GM19239 (cell line): ENCODE measurements around the gene SDF2L1.
"Not testable (repeated sequence)": the region's sequence is repeated elsewhere in the genome, so short reads cannot be mapped to it uniquely, and the experiment has no call there.

Experiments used
- DNase-seq: peaks from one replicate; pipeline ENCODE4 v3.0.0; 2011; ENCODE audit warnings: low spot score; ENCODE audit not compliant: insufficient read length
- FAIRE-seq: peaks from 2 replicates; lab custom pipeline; 2011; peaks lifted over from hg19 to GRCh38; lab: Jason Lieb, UNC

Gene SDF2L1

DNA sequence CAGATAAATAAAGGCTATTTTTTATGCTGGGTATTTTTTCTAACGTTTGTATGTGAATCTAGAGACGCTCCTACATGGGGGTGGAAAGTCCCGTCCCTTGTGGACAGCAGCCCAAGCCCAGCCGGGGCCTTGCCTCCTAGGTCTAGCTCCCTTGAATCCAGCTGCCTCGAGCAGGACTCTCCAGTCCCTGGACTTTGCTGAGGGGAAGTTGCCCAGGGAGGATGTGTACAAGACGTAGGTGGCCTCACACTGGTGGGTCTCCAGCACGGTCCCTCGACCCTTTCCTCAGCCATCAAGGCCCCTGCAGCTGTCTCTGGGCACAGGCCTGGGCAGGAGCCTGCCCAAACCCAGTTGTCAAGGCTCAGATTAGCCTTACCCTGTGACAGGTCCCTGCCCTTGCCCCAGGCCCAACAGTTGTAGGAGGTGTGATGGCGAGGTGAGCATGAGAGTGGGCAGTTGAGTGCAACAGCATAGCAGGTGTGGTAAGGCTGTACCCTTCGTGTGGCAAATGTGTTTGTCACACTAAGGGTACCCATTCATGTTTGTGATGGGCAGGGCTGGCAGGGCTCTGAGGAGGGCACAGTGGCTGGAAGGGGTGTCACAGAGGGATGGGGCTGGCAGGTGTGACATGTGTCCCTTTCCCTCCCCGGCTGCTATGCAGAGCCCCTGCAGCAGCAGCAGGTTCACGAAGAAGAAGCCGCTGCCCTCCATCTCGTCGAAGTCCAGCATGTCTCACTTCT is 6.2 kb upstream of the SDF2L1 start:
- DNase-seq: no peak
- FAIRE-seq: no peak

- no peak for FAIRE-seq
- DNase-seq: no peak
Observed at GRCh38 chr22:21636629-21637218, 5.4 kb upstream of the SDF2L1 start.

DNA sequence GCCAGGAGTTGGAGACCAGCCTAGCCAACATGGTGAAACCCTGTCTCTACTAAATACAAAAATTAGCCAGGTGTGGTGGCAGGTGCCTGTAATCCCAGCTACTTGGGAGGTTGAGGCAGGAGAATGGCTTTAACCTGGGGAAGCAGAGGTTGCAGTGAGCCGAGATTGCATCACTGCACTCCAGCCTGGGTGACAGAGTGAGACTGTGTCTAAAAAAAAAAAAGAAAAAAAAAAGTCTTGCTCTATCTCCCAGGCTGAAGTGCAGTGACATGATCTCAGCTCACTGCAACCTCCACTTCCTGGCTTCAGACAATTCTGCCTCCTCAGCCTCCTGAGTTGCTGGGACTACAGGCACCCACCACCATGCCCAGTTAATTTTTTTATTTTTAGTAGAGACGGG is 4.7 kb upstream of the SDF2L1 start:
- not testable (repeated sequence) for FAIRE-seq, DNase-seq

DNA sequence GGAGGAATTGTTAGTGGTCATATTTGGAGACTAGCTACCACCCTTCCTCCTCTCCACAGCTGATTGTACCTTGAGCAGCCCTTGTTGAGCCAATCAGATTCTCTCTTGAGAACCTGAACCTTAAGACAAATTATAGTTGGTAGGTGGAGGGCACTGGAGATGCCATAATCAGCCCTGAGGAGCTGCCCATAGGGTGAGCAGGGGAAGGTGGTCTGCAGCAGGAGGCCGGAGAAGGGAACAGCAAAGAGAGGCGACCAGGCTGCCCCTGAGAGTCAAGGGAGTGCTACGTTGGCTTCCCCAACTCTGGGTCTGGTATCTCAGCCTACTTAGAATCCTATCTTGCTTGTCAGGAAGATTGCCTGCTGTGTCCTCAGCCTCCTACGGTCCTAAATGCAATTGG is 2.7 kb upstream of the SDF2L1 start:
- DNase-seq (no peak), FAIRE-seq (no peak)

DNA sequence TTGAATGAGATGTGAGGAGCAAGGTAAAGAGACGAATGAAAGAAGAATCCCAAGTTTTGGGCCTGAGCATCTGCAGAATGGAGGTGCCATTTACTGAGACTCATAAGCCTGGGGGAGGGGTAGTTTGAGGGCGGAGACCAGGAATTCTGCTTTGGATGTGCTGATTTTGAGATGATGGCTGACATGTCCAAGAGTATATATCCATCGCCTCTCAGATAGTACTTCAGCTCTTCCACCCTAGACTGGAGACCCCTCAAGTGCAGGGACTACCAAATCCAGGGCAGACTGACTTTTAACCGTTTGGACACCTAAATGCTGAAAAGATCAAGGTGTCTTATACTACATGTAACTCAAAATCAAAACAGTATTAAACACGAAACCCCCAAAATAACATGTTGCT is 1.3 kb upstream of the SDF2L1 start:
- DNase-seq (no peak), FAIRE-seq (no peak)

GRCh38 chr22:21641417-21641788 is 699 bp upstream of the SDF2L1 start:
- DNase-seq (no peak), FAIRE-seq (peak; percentile 8)

DNA sequence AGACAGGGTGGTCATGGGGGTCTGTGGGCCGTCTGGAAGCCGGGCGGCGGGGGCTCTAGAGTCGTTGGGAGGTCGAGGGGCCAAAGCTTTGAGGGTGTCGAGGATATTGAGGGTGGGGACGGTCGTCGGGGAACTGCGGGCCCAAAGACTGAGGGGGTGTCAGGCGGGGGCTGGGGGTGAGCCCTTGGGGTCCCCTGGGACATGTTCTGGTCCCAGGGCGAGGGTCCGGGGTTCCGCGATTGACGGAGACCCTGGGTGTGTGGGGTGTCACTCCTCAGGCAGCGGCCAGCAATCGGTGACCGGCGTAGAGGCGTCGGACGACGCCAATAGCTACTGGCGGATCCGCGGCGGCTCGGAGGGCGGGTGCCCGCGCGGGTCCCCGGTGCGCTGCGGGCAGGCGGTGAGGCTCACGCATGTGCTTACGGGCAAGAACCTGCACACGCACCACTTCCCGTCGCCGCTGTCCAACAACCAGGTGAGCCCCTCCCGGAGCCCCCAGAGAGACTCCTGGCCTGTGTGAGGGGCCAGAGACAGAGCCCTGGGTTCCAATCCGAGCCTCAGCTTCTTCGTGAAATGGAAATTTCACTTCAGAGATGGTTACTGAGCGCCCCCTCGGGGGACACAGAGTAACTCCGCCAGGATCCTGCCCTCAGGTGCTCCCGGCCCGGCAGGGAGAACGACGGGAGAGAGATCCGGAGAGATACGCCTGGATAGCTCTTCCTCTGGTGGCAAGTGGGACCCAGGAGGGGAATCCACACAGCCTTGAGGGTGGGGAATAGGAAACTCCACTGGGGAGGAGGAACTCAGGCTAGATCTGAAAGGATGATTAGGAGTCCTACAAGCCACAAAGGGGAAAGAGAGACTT is 714 bp downstream of the SDF2L1 start:
- no peak for DNase-seq
- peak; percentile 90 for FAIRE-seq

DNA sequence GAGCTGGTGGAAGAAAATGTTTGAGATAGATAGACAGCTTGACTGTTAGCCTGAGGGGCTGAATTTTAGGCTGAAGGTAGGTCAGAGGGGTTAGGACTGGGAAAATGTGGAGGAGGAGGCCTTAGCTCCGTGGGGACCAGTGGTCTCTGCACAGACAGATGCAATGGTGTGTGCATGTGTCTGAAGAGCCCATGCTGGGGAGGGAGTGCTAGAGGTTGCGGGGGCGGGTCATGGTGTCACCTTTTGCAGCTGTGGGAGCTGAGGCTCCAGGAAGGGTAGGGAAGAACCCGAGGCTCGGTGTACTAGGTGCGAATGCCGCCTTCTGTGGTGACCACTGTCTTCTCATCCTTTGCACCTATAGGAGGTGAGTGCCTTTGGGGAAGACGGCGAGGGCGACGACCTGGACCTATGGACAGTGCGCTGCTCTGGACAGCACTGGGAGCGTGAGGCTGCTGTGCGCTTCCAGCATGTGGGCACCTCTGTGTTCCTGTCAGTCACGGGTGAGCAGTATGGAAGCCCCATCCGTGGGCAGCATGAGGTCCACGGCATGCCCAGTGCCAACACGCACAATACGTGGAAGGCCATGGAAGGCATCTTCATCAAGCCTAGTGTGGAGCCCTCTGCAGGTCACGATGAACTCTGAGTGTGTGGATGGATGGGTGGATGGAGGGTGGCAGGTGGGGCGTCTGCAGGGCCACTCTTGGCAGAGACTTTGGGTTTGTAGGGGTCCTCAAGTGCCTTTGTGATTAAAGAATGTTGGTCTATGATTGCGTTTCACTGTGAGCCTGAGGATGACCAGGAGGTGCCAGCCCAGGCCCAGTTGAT is 1.6 kb downstream of the SDF2L1 start:
- FAIRE-seq (no peak), DNase-seq (no peak)

DNA sequence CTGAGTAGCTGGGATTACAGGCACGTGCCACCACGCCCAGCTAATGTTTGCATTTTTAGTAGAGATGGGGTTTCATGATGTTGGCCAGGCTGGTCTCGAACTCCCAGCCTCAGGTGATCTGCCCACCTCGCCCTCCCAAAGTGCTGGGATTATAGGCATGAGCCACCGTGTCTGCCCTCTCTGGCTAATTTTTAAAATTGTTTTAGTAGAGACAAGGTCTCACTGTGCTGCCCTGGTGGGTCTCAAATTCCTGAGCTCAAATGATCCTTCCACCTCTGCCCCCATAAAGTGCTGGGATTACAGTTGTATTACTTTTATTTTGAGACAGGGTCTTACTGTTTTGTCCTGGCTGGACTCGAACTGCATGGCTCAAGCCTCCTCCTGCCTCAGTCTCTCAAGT is 3.4 kb downstream of the SDF2L1 start:
- DNase-seq, FAIRE-seq: not testable (repeated sequence)

DNA sequence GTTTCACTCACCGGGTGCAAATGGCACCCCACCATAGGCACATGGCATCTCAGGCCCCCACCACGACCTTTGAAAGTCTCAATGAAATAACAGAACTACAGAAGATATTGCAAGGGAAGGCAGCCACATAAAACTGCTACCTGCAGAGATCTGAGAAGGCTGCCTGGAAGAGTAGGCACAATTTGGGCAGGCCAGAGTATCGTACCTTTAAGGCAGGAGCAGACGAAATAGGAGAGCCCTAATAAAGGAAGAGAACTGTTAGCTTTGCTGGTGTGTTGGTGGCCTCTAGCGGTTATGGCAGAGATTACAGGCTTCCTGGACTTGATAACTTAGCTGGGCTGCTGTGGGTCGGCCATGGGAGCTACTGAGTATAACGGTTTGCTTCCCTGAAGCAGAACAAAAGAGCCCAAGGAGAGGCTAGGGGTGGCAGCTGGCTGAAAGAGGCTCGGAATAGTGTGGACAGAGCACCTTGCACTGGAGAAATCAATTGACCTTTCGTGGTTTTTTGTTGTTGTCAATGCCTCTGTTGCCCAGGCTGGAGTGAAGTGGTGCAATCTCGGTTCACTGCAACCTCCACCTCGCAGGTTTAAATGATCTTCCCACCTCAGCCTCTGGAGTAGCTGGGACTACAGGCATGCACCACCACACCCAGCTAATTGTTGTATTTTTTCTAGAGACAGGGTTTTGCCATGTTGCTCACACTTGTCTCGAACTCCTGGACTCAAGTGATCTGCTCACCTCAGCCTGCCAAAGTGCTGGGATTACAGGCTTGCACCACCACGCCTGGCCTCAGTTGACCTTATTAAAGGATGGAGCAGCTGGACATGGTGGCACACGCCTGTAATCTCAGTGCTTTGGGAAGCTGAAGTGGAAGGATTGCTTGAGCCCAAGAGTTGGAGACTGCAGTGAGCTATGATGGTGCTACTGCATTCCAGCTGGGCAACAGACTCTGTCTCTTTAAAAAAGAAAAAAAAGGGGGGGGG is 4.8 kb downstream of the SDF2L1 start:
- FAIRE-seq: peak; percentile 96
- no peak for DNase-seq

DNA sequence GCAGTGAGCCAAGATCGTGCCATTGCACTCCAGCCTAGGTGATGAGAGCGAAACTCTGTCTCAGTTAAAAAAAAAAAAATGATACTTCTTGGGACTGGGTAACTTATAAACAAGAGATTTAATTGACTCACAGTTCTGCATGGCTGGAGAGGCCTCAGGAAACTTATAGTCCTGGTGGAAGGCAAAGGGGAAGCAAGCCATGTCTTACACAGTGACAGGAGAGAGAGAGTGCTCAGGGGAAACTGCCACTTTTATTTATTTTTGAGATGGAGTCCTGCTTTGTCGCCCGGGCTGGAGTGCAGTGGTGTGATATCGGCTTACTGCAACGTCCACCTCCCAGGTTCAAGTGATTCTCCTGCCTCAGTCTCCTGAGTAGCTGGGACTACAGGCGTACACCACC is 8.2 kb downstream of the SDF2L1 start:
- DNase-seq: no peak
- no peak for FAIRE-seq

DNA sequence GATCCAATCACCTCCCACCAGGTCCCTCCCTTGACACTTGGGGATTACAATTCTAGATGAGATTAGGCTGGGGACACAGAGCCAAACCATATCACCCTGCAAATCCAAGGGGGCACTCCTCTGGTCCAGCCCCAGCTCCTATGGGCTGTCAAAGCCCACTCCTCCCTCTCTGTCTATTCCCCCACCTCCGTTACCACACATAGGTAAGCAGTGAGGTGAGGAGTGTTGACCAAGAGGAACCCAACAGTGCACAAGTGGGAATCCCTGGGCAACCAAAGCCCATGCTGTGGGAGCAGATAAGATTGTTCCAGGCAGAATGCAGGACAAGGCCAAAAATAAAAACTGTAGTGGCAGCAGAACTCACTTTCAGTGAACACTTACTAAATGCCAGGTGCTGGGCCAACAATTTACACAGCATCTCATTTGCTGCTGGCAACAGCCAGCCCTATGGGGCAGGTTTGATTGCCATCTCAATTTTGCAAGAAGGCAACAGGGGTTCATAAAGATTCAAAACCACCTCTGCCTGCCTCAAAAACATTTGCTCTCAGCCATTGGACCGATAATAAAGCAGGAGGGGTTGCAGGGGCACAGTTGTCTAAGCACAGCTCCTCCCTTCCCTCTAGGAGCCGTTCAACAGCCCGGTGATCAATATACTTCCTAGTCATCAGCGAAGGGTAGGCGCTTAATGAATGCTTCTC is 8.9 kb downstream of the SDF2L1 start:
- DNase-seq (no peak), FAIRE-seq (peak; percentile 11)

DNA sequence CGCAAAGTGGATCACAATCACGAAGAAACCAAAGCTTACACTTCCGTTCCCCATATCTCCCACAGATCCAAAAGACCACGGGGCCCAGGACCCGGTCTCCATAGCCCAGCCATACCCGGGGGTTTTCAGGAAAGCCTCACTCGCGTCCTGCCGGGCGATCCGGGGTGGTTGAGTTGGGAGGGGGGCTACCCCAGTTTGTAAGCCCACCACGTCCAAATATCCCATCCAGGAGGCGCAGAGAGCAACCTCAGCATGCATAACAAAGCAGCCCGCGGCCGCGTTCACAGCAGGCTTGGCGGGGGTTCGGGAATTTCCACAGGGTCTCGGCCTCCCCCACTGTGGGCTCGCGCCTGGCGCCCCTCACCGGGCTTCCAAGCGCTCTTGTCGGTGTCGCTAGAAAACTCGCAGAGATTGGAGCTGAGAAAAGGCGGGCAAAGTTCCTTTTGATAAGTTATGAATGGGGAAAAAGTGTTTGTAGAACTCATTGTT is 9.5 kb downstream of the SDF2L1 start:
- FAIRE-seq (peak; percentile 37), DNase-seq (no peak)

- DNase-seq (peak; percentile 93), FAIRE-seq (peak; percentile 79)
Observed at GRCh38 chr22:21652010-21652546, 10.0 kb downstream of the SDF2L1 start.

- DNase-seq (no peak), FAIRE-seq (peak; percentile 8)
Observed at GRCh38 chr22:21652547-21653545, 10.7 kb downstream of the SDF2L1 start.

GRCh38 chr22:21657020-21657359 is 14.9 kb downstream of the SDF2L1 start:
- FAIRE-seq: no peak
- DNase-seq: no peak
